K562 (cell line): ENCODE data around the gene NUPR1. TPM values are rescaled to one million over a fixed set of nuclear protein-coding genes. Genes with fewer than 3 reads are reported as not detected.

ENCODE experiments used
- ATAC-seq: fragments of 200-7000 bp; cut with Tn5 transposase; 3 replicates; pipeline ENCODE4 v1.9.1; 2020; ENCODE audit warnings: moderate library complexity
- BruUV-seq: library from RNA; stranded (reverse); fragments of 400-500 nt; replicated peaks from 2 replicates; lab custom pipeline; 2021; lab: Mats Ljungman, UMichigan
- CTCF ChIA-PET: fragments of 300-600 bp; formaldehyde crosslinking; extraction: SDS; loops from one replicate; lab custom pipeline; 2021; ENCODE audit warnings: low intra/inter-chr PET ratio; lab: Yijun Ruan, JAX
- POLR2A ChIA-PET: fragments of 300-600, 350-650 bp; sonication (Branson Sonifier 250); formaldehyde crosslinking; extraction: SDS; loops from one replicate; lab custom pipeline; 2021; ENCODE audit warnings: antibody characterized with exemption, inconsistent platforms; lab: Yijun Ruan, JAX
- DNase-seq, 4 experiments: peaks; one replicate each; pipeline versions ENCODE4 v3.0.0 to v3.0.0-alpha.2; 2011 to 2018; ENCODE audit warnings: low spot score in 3 of 4, mixed read lengths in 3 of 4; ENCODE audit errors: extremely low read depth in 1 of 4
- FAIRE-seq: peaks from 2 replicates; lab custom pipeline; 2011; peaks lifted over from hg19 to GRCh38; lab: Jason Lieb, UNC
- H2AFZ ChIP-seq: 2 replicates; pipeline ENCODE4 v1.6.0; 2011; ENCODE audit warnings: low read depth, low read length, control low read depth, inconsistent platforms
- H3K27ac ChIP-seq: fragments of 200-600 bp; 3 replicates; pipeline ENCODE4 v1.8.0; 2011; ENCODE audit warnings: low read depth, mild to moderate bottlenecking, control low read depth, inconsistent platforms, low read length, moderate library complexity, mixed read lengths; ENCODE audit errors: extremely low read depth
- H3K27me3 ChIP-seq, 2 experiments: fragments of 300-600 bp in 1 of 2; 2 replicates in 1 of 2; 3 replicates in 1 of 2; pipeline versions ENCODE4 v1.6.0 to v1.8.0; 2011; ENCODE audit warnings: inconsistent platforms in 2 of 2, low read length in 2 of 2, mild to moderate bottlenecking in 1 of 2, mixed read lengths in 1 of 2, moderate library complexity in 1 of 2; ENCODE audit not compliant: control insufficient read depth in 2 of 2, insufficient read depth in 2 of 2
- H3K36me3 ChIP-seq: fragments of 300-600 bp; 3 replicates; pipeline ENCODE4 v1.8.0; 2011; ENCODE audit warnings: mild to moderate bottlenecking, low read length, inconsistent platforms; ENCODE audit not compliant: control insufficient read depth, insufficient read depth
- H3K4me1 ChIP-seq, 2 experiments: fragments of 200-600 bp in 1 of 2; replicated peaks in 1 of 2; 2 replicates in 1 of 2; 3 replicates in 1 of 2; pipeline versions ENCODE4 v1.5.1 to v1.8.0; 2011; ENCODE audit warnings: inconsistent platforms in 2 of 2, low read length in 2 of 2, mild to moderate bottlenecking in 1 of 2, mixed read lengths in 1 of 2, moderate library complexity in 1 of 2; ENCODE audit not compliant: control insufficient read depth in 2 of 2, insufficient read depth in 2 of 2
- H3K4me2 ChIP-seq: 2 replicates; pipeline ENCODE4 v1.6.1; 2011; ENCODE audit warnings: low read length, control low read depth, inconsistent platforms, mixed read lengths; ENCODE audit not compliant: insufficient read depth
- H3K4me3 ChIP-seq: fragments of 200-600 bp; sonication (generic), shearing (Covaris generic); 2 replicates; pipeline ENCODE4 v1.5.1; 2016; ENCODE audit warnings: control low read depth, inconsistent platforms
- H3K79me2 ChIP-seq: fragments of 200-600 bp; 3 replicates; pipeline ENCODE4 v1.8.0; 2011; ENCODE audit warnings: low read length, inconsistent platforms; ENCODE audit not compliant: control insufficient read depth, insufficient read depth
- H3K9ac ChIP-seq, 2 experiments: 2 replicates each; pipeline versions ENCODE4 v1.6.0 to v1.6.1; 2011; ENCODE audit warnings: low read depth in 2 of 2, low read length in 2 of 2, control low read depth in 1 of 2, inconsistent platforms in 1 of 2, mild to moderate bottlenecking in 1 of 2, mixed read lengths in 1 of 2; ENCODE audit not compliant: insufficient read depth in 1 of 2
- H3K9me1 ChIP-seq: one replicate; pipeline ENCODE4 v1.6.0; 2011; ENCODE audit warnings: inconsistent platforms, mild to moderate bottlenecking, low read length, moderate library complexity; ENCODE audit not compliant: control insufficient read depth, insufficient read depth
- H3K9me3 ChIP-seq: replicated peaks from 2 replicates; pipeline ENCODE4 v1.5.1; 2011; ENCODE audit warnings: low read depth, low read length, inconsistent platforms; ENCODE audit not compliant: control insufficient read depth, insufficient read depth
- H4K20me1 ChIP-seq: replicated peaks from 2 replicates; pipeline ENCODE4 v1.6.1; 2011; ENCODE audit warnings: low read length, inconsistent platforms, mixed read lengths; ENCODE audit not compliant: control insufficient read depth, insufficient read depth
- ESRRB ChIP-seq: fragments of 250-450 bp; sonication (Bioruptor Pico); IDR thresholded peaks from 2 replicates; pipeline ENCODE4 v1.5.0; 2020; ENCODE audit warnings: mild to moderate bottlenecking, moderate library complexity, borderline replicate concordance
- HLTF ChIP-seq: fragments of 450-650 bp; IDR thresholded peaks from 2 replicates; pipeline ENCODE4 v1.6.1; 2016
- NFXL1 ChIP-seq: fragments of 450-650 bp; formaldehyde crosslinking; IDR thresholded peaks from 2 replicates; pipeline ENCODE4 v1.4.0; 2021; ENCODE audit warnings: mild to moderate bottlenecking
- RBM34 ChIP-seq: fragments of 200-400 bp; formaldehyde crosslinking; IDR thresholded peaks from 2 replicates; pipeline ENCODE4 v1.6.1; 2018; ENCODE audit warnings: low read length, borderline replicate concordance; ENCODE audit not compliant: insufficient read depth
- SLC30A9 ChIP-seq: fragments of 250-450 bp; sonication (Bioruptor Pico); IDR thresholded peaks from 2 replicates; pipeline ENCODE4 v1.8.0; 2022; ENCODE audit warnings: mild to moderate bottlenecking, moderate library complexity
- WGBS: fragments of 100-300 bp; shearing (Covaris generic); methylation state at CpG from one replicate; pipeline ENCODE4 v1.1.6; 2016; ENCODE audit warnings: low coverage, mixed read lengths; ENCODE audit not compliant: insufficient coverage; ENCODE audit errors: missing lambda C conversion rate; 5-methylcytosine and 5-hydroxymethylcytosine counted together
- in situ Hi-C: fragments of 300-500 bp; cut with MboI; formaldehyde crosslinking; loops from 4 replicates; pipeline ENCODE4 v1.15.0; 2018; ENCODE audit warnings: inconsistent platforms, mixed read lengths
- intact Hi-C: fragments of 100-400 bp; cut with micrococcal nuclease; formaldehyde crosslinking; loops from 2 replicates; pipeline ENCODE4 v1.14.2; 2022
- polyA plus RNA-seq, 8 experiments: library from polyadenylated mRNA; depleted of rRNA in 4 of 8; stranded (reverse) in 5 of 8; unstranded in 3 of 8; fragments of >200 nt; fragmentation: Nextera tagmentation in 2 of 8; fragmentation: Illumina TruSeq in 1 of 8; extraction: Ambion mirVana in 2 of 8; extraction: Trizol in 1 of 8; gene quantifications; 2 replicates each; pipeline versions ENCODE4 v1.2.1 to v1.2.3, GENCODE V29; 2011 to 2014; ENCODE audit warnings: inconsistent platforms in 1 of 8, missing spikeins in 1 of 8
- total RNA-seq, 7 experiments: library from RNA; depleted of rRNA in 6 of 7; stranded (reverse); fragments of >200 nt in 6 of 7; fragmentation: Illumina TruSeq in 2 of 7; extraction: Trizol in 2 of 7; gene quantifications; 2 replicates each; pipeline versions ENCODE4 v1.2.1 to v1.2.3, GENCODE V29; 2011 to 2021; ENCODE audit warnings: low replicate concordance in 1 of 7
- TF ChIP-seq, protein P1 (sequence below), 2 experiments: fragments of 250-450 bp in 1 of 2; fragments of 450-650 bp in 1 of 2; sonication (Bioruptor Pico) in 1 of 2; IDR thresholded peaks; 2 replicates each; pipeline versions ENCODE4 v1.6.1 to v1.8.0; 2016 to 2021; ENCODE audit warnings: mild to moderate bottlenecking in 2 of 2, moderate library complexity in 2 of 2, missing compliant biosample characterization in 1 of 2, missing genetic modification characterization in 1 of 2
- TF ChIP-seq, protein P2 (sequence below): sonication (generic); formaldehyde crosslinking; IDR thresholded peaks from 2 replicates; pipeline ENCODE4 v1.8.0; 2022; ENCODE audit warnings: mild to moderate bottlenecking, missing genetic modification reagents

Gene NUPR1
- total and polyA plus RNA-seq, 9 of the 15 experiments (the other 6 are each of a cell fraction or from before 2014, with no cell fraction given), result 0.07 to 1.5 (median 0.27) TPM

DNA sequence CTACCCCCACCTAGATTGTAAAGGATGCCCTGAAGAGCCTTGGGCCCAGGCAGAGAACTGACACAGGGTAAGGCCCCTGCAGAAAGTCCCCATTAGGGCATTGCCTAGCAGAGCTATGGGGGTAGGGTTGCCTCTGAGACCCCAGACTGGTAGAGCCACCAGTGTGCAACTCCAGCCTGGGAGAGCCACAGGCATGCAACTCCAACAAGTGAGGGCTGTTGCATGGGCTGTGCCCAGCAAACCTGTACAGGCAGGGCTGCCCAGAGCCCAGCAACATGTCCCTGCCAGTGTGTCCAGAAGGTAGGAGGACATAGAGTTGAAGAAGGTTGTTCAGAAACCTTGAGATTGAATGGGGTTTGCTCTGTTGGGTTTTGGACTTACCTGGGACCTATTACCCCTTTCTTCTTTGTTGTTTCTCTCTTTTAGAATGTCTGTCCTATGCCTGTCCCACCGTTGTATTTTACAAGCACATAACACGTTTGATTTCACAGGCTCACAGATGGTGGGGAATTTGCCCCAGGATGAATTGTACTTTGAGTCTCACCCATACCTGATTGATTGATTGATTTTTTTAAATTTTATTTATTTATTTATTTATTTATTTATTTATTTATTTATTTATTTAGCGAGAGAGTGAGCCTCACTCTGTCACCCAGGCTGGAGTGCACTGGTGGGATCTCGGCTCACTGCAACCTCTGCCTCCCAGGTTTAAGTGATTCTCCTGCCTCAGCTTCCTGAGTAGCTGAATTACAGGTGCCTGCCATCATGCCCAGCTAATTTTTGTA lies 31.4 kb upstream of the NUPR1 start:
- Histone ChIP-seq H3K9ac (peak overlapping the region in 1 of 2 experiments; percentile 8; a peak in 1 of 4 replicates), H3K4me3 (no peak overlapping the region), H2AFZ (no peak overlapping the region), H4K20me1 (no peaks in the 10 kb centered on the region; the same call in 1 of the 2 replicates), H3K27me3 (no peaks in the 10 kb centered on the region), H3K4me2 (no peak overlapping the region), H3K4me1 (peaks cover 0 to 3% of the 10 kb centered on the region in 2 experiments; a peak in 1 of 5 replicates), H3K9me3 (no peaks in the 10 kb centered on the region; the same call in 1 of the 2 replicates), H3K36me3 (no peaks in the 10 kb centered on the region), H3K79me2 (peaks cover 4% of the 10 kb centered on the region; the same call in 2 of the 3 replicates), H3K9me1 (no peaks in the 10 kb centered on the region), H3K27ac (no peak overlapping the region)
- intact Hi-C loops, result no loop called here
- POLR2A ChIA-PET, result no interaction called here
- no peak for ATAC-seq
- in situ Hi-C loops, result no loop called here
- 84% methylated on average over 4 of the region's 4 CpGs for WGBS
- TF ChIP-seq, protein P1, sequence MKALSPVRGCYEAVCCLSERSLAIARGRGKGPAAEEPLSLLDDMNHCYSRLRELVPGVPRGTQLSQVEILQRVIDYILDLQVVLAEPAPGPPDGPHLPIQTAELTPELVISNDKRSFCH (CRISPR knock-in tag; IDR thresholded peaks at IDR 0.05), result no peak
- TF ChIP-seq, protein P1 (tag; IDR thresholded peaks at IDR 0.05), result no peak
- TF ChIP-seq NFXL1 (CRISPR knock-in tag) (no peak), HLTF (no peak), ESRRB (CRISPR knock-in tag) (no peak), SLC30A9 (CRISPR knock-in tag) (no peak), RBM34 (no peak)
- TF ChIP-seq, protein P2, sequence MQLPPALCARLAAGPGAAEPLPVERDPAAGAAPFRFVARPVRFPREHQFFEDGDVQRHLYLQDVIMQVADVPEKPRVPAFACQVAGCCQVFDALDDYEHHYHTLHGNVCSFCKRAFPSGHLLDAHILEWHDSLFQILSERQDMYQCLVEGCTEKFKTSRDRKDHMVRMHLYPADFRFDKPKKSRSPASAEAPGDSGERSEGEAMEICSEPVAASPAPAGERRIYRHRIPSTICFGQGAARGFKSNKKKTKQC (CRISPR knock-in tag), result no peak
- no peak for DNase-seq
- CTCF ChIA-PET, result no interaction called here
- FAIRE-seq, result no peak
- no TSS peak for BruUV-seq
